Breast epithelium (tissue), 4 donors: ENCODE data around the gene SIK3. TPM values are rescaled to one million over a fixed set of nuclear protein-coding genes. Genes with fewer than 3 reads are reported as not detected.

Experiments used
- DNase-seq, 2 donors: peaks; one replicate each; pipeline ENCODE4 v3.0.0-alpha.2; 2019; ENCODE audit warnings: low spot score in 2 of 2
- H3K27ac ChIP-seq, 2 donors: fragments of 200-600 bp; sonication (generic) in 1 of 2; one replicate each; pipeline ENCODE4 v1.5.1; 2016 to 2019; ENCODE audit warnings: mild to moderate bottlenecking in 1 of 2
- H3K27me3 ChIP-seq, 2 donors: fragments of 200-600 bp; sonication (generic) in 1 of 2; one replicate each; pipeline versions ENCODE4 v1.5.1 to v1.6.0; 2017 to 2019; ENCODE audit warnings: control low read depth in 1 of 2, mild to moderate bottlenecking in 1 of 2
- H3K36me3 ChIP-seq: fragments of 200-600 bp; one replicate; pipeline ENCODE4 v1.5.1; 2019
- H3K4me1 ChIP-seq, 2 donors: fragments of 200-600 bp; sonication (generic); one replicate each; pipeline ENCODE4 v1.5.1; 2016 to 2019; ENCODE audit warnings: control low read depth in 1 of 2
- H3K4me3 ChIP-seq, 3 donors: fragments of 200-600 bp; sonication (generic); 1 replicate in 2 of 3; 2 replicates in 1 of 3; pipeline ENCODE4 v1.5.1; 2016 to 2019; ENCODE audit warnings: mild to moderate bottlenecking in 3 of 3, moderate library complexity in 2 of 3
- H3K9me3 ChIP-seq, 2 donors: fragments of 200-600 bp; sonication (generic) in 1 of 2; one replicate each; pipeline ENCODE4 v1.5.1; 2016 to 2019; ENCODE audit warnings: control low read depth in 1 of 2
- CTCF ChIP-seq, 3 donors: fragments of 450-650 bp; IDR thresholded peaks; one replicate each; pipeline ENCODE4 v1.5.1; 2016 to 2017; ENCODE audit warnings: antibody characterized with exemption in 3 of 3, mild to moderate bottlenecking in 3 of 3, moderate library complexity in 3 of 3
- POLR2A ChIP-seq: fragments of 450-650 bp; IDR thresholded peaks from one replicate; pipeline ENCODE4 v1.6.1; 2016; ENCODE audit warnings: antibody characterized with exemption, mild to moderate bottlenecking, moderate library complexity
- POLR2AphosphoS5 ChIP-seq, 3 donors: sonication (generic); formaldehyde crosslinking; IDR thresholded peaks; one replicate each; pipeline ENCODE4 v1.6.1; 2017; ENCODE audit warnings: antibody characterized with exemption in 3 of 3
- intact Hi-C: fragments of 100-400 bp; cut with DNase I; formaldehyde crosslinking; loops from one replicate; pipeline ENCODE4 v1.15.1; 2023; ENCODE audit warnings: low total_unique reads
- total RNA-seq, 3 donors: library from RNA; depleted of rRNA; stranded (reverse); fragments of >200 nt; gene quantifications; one replicate each; pipeline ENCODE4 v1.1.0, GENCODE V29; 2016

Gene SIK3
- total RNA-seq, 3 donors from 2014 or later = 26.9 to 110 (median 57.0) TPM

GRCh38 chr11:116870054-116870453 lies 228.2 kb downstream of the SIK3 start:
- peaks cover 8% of the 10 kb centered on the region for H3K36me3 ChIP-seq
- no peak for DNase-seq
- H3K27me3 ChIP-seq = no peaks in the 10 kb centered on the region
- H3K4me3 ChIP-seq = no peak overlapping the region
- H3K27ac ChIP-seq = no peak overlapping the region
- intact Hi-C loops = loop anchor here (10.0 kb wide), 1 partner anchor 355 kb away; no protein-coding TSS in a partner anchor
- no peaks in the 10 kb centered on the region for H3K4me1 ChIP-seq
- H3K9me3 ChIP-seq = no peaks in the 10 kb centered on the region
- TF ChIP-seq POLR2AphosphoS5 (IDR thresholded peaks at IDR 0.05) = no peak
- no peak for TF ChIP-seq CTCF (IDR thresholded peaks at IDR 0.05)
- TF ChIP-seq POLR2A = no peak

GRCh38 chr11:116869610-116870009 lies 228.6 kb downstream of the SIK3 start:
- TF ChIP-seq CTCF (IDR thresholded peaks at IDR 0.05) (no peak), POLR2AphosphoS5 (IDR thresholded peaks at IDR 0.05) (no peak), POLR2A (no peak)
- Histone ChIP-seq H3K27ac (no peak overlapping the region), H3K4me3 (no peak overlapping the region), H3K9me3 (no peaks in the 10 kb centered on the region), H3K4me1 (no peaks in the 10 kb centered on the region), H3K27me3 (no peaks in the 10 kb centered on the region), H3K36me3 (peaks cover 8% of the 10 kb centered on the region)
- intact Hi-C loops = loop anchor here (10.0 kb wide), 1 partner anchor 355 kb away; no protein-coding TSS in a partner anchor
- DNase-seq = no peak

GRCh38 chr11:116868066-116868465 lies 230.2 kb downstream of the SIK3 start:
- Histone ChIP-seq H3K9me3 (no peaks in the 10 kb centered on the region), H3K27ac (no peak overlapping the region), H3K36me3 (peaks cover 5% of the 10 kb centered on the region), H3K4me3 (no peak overlapping the region), H3K4me1 (no peaks in the 10 kb centered on the region), H3K27me3 (no peaks in the 10 kb centered on the region)
- intact Hi-C loops = no loop called here
- DNase-seq = no peak
- TF ChIP-seq CTCF (IDR thresholded peaks at IDR 0.05) = no peak

- no peak for TF ChIP-seq CTCF (IDR thresholded peaks at IDR 0.05)
- no peak for TF ChIP-seq POLR2AphosphoS5 (IDR thresholded peaks at IDR 0.05)
- TF ChIP-seq POLR2A = no peak
- no peak for DNase-seq
- Histone ChIP-seq H3K27me3 (no peaks in the 10 kb centered on the region), H3K9me3 (no peaks in the 10 kb centered on the region), H3K36me3 (peaks cover under 1% of the 10 kb centered on the region), H3K4me1 (no peaks in the 10 kb centered on the region), H3K4me3 (no peak overlapping the region), H3K27ac (no peak overlapping the region)
- intact Hi-C loops = no loop called here
These were observed 230.6 kb downstream of the SIK3 start for GRCh38 chr11:116867619-116868018.

- intact Hi-C loops = no loop called here
- no peak for TF ChIP-seq POLR2AphosphoS5 (IDR thresholded peaks at IDR 0.05)
- no peaks in the 10 kb centered on the region for H3K9me3 ChIP-seq
- no peaks in the 10 kb centered on the region for H3K27me3 ChIP-seq
- H3K4me1 ChIP-seq = no peaks in the 10 kb centered on the region
- H3K27ac ChIP-seq = no peak overlapping the region
- no peak for DNase-seq
- no peak overlapping the region for H3K4me3 ChIP-seq
- no peaks in the 10 kb centered on the region for H3K36me3 ChIP-seq
These were observed 231.3 kb downstream of the SIK3 start for GRCh38 chr11:116866804-116867455.
